Measurements from ENCODE around the gene OR2T8.
A peak's percentile ranks its signal among the peaks of the same experiment; 100 is the strongest.

OR2T8 gene

GRCh38 chr1:247919952-247920351 lies at the start of gene OR2T8:
OR2T8 (plus strand) TSS chr1:247920252; CDS start chr1:247921018, 766 bp downstream.
- DNase-seq (ENCODE audit: low read depth, low spot score), result no peak

GRCh38 chr1:247883346-247883745 lies 36.7 kb upstream of the OR2T8 start:
- DNase-seq (ENCODE audit: low read depth, low spot score), result no peak

- no peak for DNase-seq (ENCODE audit: low read depth, low spot score)
Measured at GRCh38 chr1:247884797-247885413, 35.1 kb upstream of the OR2T8 start.

- no peak for DNase-seq (ENCODE audit: low read depth, low spot score)
Measured at GRCh38 chr1:247895163-247895637, 24.9 kb upstream of the OR2T8 start, which contains the start of gene OR2W3. OR2W3 (plus strand) TSS chr1:247895587; CDS start chr1:247895587, 0 bp downstream.

- no peak for DNase-seq (ENCODE audit: low read depth, low spot score)
Measured at GRCh38 chr1:247895976-247896375, 24.1 kb upstream of the OR2T8 start.

GRCh38 chr1:247904122-247904521 lies 15.9 kb upstream of the OR2T8 start:
- DNase-seq (ENCODE audit: low read depth, low spot score), result no peak

- DNase-seq (ENCODE audit: low read depth, low spot score), result no peak
Measured at GRCh38 chr1:247905181-247905580, 14.9 kb upstream of the OR2T8 start.

- no peak for DNase-seq (ENCODE audit: low read depth, low spot score)
Measured at GRCh38 chr1:247905910-247906503, 14.0 kb upstream of the OR2T8 start.

- DNase-seq (ENCODE audit: low read depth, low spot score), result no peak
Measured at GRCh38 chr1:247906504-247907047, 13.5 kb upstream of the OR2T8 start.

- no peak for DNase-seq (ENCODE audit: low read depth, low spot score)
Measured at GRCh38 chr1:247908766-247909165, 11.3 kb upstream of the OR2T8 start.

GRCh38 chr1:247913786-247914185 lies 6.3 kb upstream of the OR2T8 start:
- DNase-seq (ENCODE audit: low read depth, low spot score), result no peak

- DNase-seq (ENCODE audit: low read depth, low spot score), result no peak
Measured at GRCh38 chr1:247914941-247915662, 5.0 kb upstream of the OR2T8 start.

- DNase-seq (ENCODE audit: low read depth, low spot score), result no peak
Measured at GRCh38 chr1:247923941-247924340, 3.9 kb downstream of the OR2T8 start.

- DNase-seq (ENCODE audit: low read depth, low spot score), result no peak
Measured at GRCh38 chr1:247924868-247925267, 4.8 kb downstream of the OR2T8 start, which contains the start of gene OR2AJ1. OR2AJ1 (plus strand) TSS chr1:247924889; CDS start chr1:247933769, 8,880 bp downstream.

GRCh38 chr1:247933989-247934388 lies 13.9 kb downstream of the OR2T8 start:
- DNase-seq (ENCODE audit: low read depth, low spot score), result no peak

GRCh38 chr1:247935781-247936180 lies 15.7 kb downstream of the OR2T8 start:
- no peak for DNase-seq (ENCODE audit: low read depth, low spot score)

- no peak for DNase-seq (ENCODE audit: low read depth, low spot score)
Measured at GRCh38 chr1:247936415-247936814, 16.4 kb downstream of the OR2T8 start.

- peak; percentile 29 for DNase-seq (ENCODE audit: low read depth, low spot score)
Measured at GRCh38 chr1:247936965-247937734, 17.1 kb downstream of the OR2T8 start.

GRCh38 chr1:247942624-247943023 lies 22.6 kb downstream of the OR2T8 start:
- no peak for DNase-seq (ENCODE audit: low read depth, low spot score)

- DNase-seq (ENCODE audit: low read depth, low spot score), result no peak
Measured at GRCh38 chr1:247948558-247948957, 28.5 kb downstream of the OR2T8 start, which contains the start of gene OR2L8. OR2L8 (plus strand) TSS chr1:247948858; CDS start chr1:247948858, 0 bp downstream.

GRCh38 chr1:247953408-247953807 lies 33.4 kb downstream of the OR2T8 start:
- DNase-seq (ENCODE audit: low read depth, low spot score), result no peak

Data from activated naive CD8-positive, alpha-beta T cell treated with anti-CD3 and anti-CD28 coated beads, Interleukin-2, amount 50 U/mL, for 16 hours (primary cell).